Stomach (tissue), 4 donors: ENCODE data around the gene USP10.

Experiments used
- EP300 ChIP-seq: sonication (generic); formaldehyde crosslinking; IDR thresholded peaks from one replicate; pipeline ENCODE4 v1.6.1; 2017; ENCODE audit warnings: antibody characterized with exemption
- POLR2A ChIP-seq, 4 donors: fragments of 450-650 bp; IDR thresholded peaks; one replicate each; pipeline ENCODE4 v1.6.1; 2016; ENCODE audit warnings: antibody characterized with exemption in 4 of 4, control low read depth in 2 of 4, mild to moderate bottlenecking in 1 of 4, moderate library complexity in 1 of 4
- POLR2AphosphoS5 ChIP-seq, 3 donors: sonication (generic); formaldehyde crosslinking; IDR thresholded peaks; one replicate each; pipeline ENCODE4 v1.6.1; 2016; ENCODE audit warnings: antibody characterized with exemption in 3 of 3
- TF ChIP-seq, protein P1 (sequence below), 7 experiments: fragments of 450-650 bp in 4 of 7; fragments of 200-600 bp in 3 of 7; sonication (generic) in 3 of 7; IDR thresholded peaks; one replicate each; pipeline ENCODE4 v1.5.1; 2016 to 2019; ENCODE audit warnings: antibody characterized with exemption in 7 of 7, control low read depth in 2 of 7, mild to moderate bottlenecking in 1 of 7

GRCh38 chr16:84706856-84707255, 7.1 kb downstream of the USP10 start:
- TF ChIP-seq, protein P1, sequence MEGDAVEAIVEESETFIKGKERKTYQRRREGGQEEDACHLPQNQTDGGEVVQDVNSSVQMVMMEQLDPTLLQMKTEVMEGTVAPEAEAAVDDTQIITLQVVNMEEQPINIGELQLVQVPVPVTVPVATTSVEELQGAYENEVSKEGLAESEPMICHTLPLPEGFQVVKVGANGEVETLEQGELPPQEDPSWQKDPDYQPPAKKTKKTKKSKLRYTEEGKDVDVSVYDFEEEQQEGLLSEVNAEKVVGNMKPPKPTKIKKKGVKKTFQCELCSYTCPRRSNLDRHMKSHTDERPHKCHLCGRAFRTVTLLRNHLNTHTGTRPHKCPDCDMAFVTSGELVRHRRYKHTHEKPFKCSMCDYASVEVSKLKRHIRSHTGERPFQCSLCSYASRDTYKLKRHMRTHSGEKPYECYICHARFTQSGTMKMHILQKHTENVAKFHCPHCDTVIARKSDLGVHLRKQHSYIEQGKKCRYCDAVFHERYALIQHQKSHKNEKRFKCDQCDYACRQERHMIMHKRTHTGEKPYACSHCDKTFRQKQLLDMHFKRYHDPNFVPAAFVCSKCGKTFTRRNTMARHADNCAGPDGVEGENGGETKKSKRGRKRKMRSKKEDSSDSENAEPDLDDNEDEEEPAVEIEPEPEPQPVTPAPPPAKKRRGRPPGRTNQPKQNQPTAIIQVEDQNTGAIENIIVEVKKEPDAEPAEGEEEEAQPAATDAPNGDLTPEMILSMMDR (IDR thresholded peaks at IDR 0.05), result no peak
- no peak for TF ChIP-seq POLR2AphosphoS5 (IDR thresholded peaks at IDR 0.05)
- TF ChIP-seq POLR2A (IDR thresholded peaks at IDR 0.05), result no peak
- TF ChIP-seq EP300, result no peak
